ENCODE data around the gene FNDC5.

The FNDC5 gene

GRCh38 chr1:32884726-32885125 lies 14.0 kb upstream of the FNDC5 start:
- no peak for DNase-seq

- DNase-seq: no peak
These were observed 13.3 kb upstream of the FNDC5 start for GRCh38 chr1:32884032-32884372.

GRCh38 chr1:32883338-32884031 lies 12.8 kb upstream of the FNDC5 start:
- no peak for DNase-seq

- peak in 27 of 51 donors; percentile 20 to 73 (median 35) for DNase-seq
These were observed 11.4 kb upstream of the FNDC5 start for GRCh38 chr1:32881871-32882850.

- no peak for DNase-seq
These were observed 10.6 kb upstream of the FNDC5 start for GRCh38 chr1:32881291-32881690.

- DNase-seq: no peak
These were observed 7.9 kb upstream of the FNDC5 start for GRCh38 chr1:32878637-32879041.

GRCh38 chr1:32878183-32878582 lies 7.5 kb upstream of the FNDC5 start:
- peak in 4 of 51 donors; percentile 22 to 29 (median 26) for DNase-seq

- peak in 2 of 51 donors; percentile 27 to 39 for DNase-seq
These were observed 6.7 kb upstream of the FNDC5 start for GRCh38 chr1:32877211-32878110.

GRCh38 chr1:32876341-32877210 lies 5.9 kb upstream of the FNDC5 start:
- DNase-seq: peak in 29 of 51 donors; percentile 17 to 73 (median 31)

- no peak for DNase-seq
These were observed 4.4 kb upstream of the FNDC5 start for GRCh38 chr1:32874860-32875752.

- DNase-seq: no peak
These were observed 2.8 kb upstream of the FNDC5 start for GRCh38 chr1:32873484-32873883.

GRCh38 chr1:32872192-32872460 lies 1.4 kb upstream of the FNDC5 start:
- no peak for DNase-seq

- DNase-seq: no peak
These were observed 866 bp upstream of the FNDC5 start for GRCh38 chr1:32871364-32872191.

GRCh38 chr1:32869923-32870614 lies 643 bp downstream of the FNDC5 start:
- peak in 1 of 51 donors; percentile 40 for DNase-seq

GRCh38 chr1:32868806-32869455 lies 1.8 kb downstream of the FNDC5 start:
- DNase-seq: no peak

GRCh38 chr1:32868085-32868484 lies 2.6 kb downstream of the FNDC5 start:
- DNase-seq: no peak

- DNase-seq: no peak
These were observed 3.0 kb downstream of the FNDC5 start for GRCh38 chr1:32867671-32868070.

GRCh38 chr1:32867151-32867550 lies 3.6 kb downstream of the FNDC5 start:
- no peak for DNase-seq

Measured in hypothalamus (tissue), 51 donors.